C4-2B (cell line): ENCODE data around the gene DGKD.

Experiments used
- H3K27ac ChIP-seq: fragments of 450-650 bp; 2 replicates; pipeline ENCODE4 v1.5.1; 2017
- ZFX ChIP-seq: fragments of 450-650 bp; IDR thresholded peaks from 2 replicates; pipeline ENCODE4 v1.6.1; 2017
- TF ChIP-seq, protein P1 (sequence below): fragments of 450-650 bp; conservative IDR thresholded peaks from 2 replicates; pipeline ENCODE4 v1.5.1; 2017; ENCODE audit warnings: mild to moderate bottlenecking

Gene DGKD

GRCh38 chr2:233438573-233439147, 84.4 kb downstream of the DGKD start:
- no peak overlapping the region for H3K27ac ChIP-seq
- TF ChIP-seq, protein P1, sequence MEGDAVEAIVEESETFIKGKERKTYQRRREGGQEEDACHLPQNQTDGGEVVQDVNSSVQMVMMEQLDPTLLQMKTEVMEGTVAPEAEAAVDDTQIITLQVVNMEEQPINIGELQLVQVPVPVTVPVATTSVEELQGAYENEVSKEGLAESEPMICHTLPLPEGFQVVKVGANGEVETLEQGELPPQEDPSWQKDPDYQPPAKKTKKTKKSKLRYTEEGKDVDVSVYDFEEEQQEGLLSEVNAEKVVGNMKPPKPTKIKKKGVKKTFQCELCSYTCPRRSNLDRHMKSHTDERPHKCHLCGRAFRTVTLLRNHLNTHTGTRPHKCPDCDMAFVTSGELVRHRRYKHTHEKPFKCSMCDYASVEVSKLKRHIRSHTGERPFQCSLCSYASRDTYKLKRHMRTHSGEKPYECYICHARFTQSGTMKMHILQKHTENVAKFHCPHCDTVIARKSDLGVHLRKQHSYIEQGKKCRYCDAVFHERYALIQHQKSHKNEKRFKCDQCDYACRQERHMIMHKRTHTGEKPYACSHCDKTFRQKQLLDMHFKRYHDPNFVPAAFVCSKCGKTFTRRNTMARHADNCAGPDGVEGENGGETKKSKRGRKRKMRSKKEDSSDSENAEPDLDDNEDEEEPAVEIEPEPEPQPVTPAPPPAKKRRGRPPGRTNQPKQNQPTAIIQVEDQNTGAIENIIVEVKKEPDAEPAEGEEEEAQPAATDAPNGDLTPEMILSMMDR, result no peak
- no peak for TF ChIP-seq ZFX

DNA sequence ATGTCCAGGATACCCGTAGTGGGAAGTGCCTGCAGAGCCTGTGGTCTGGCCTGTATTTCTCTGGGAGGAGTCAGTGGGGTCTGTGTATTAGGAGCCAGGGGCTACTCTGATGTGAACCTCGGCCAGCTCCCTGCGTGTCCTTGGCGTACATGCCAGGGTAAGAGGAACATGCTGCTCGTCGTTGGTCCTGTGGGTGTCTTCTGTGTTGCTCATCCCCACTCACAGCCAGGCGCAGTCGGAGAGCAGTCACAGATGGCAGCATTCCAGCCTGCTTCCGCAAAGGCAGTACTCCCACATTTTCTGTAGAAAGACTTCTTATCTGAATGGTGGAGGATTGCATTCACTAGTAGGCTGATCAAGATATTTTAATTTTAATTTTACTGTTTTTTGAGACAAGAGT, 84.9 kb downstream of the DGKD start:
- no peak for TF ChIP-seq ZFX
- TF ChIP-seq, protein P1, result no peak
- H3K27ac ChIP-seq, result no peak overlapping the region

GRCh38 chr2:233440314-233440713, 86.0 kb downstream of the DGKD start:
- H3K27ac ChIP-seq, result no peak overlapping the region
- TF ChIP-seq, protein P1, result no peak
- no peak for TF ChIP-seq ZFX

DNA sequence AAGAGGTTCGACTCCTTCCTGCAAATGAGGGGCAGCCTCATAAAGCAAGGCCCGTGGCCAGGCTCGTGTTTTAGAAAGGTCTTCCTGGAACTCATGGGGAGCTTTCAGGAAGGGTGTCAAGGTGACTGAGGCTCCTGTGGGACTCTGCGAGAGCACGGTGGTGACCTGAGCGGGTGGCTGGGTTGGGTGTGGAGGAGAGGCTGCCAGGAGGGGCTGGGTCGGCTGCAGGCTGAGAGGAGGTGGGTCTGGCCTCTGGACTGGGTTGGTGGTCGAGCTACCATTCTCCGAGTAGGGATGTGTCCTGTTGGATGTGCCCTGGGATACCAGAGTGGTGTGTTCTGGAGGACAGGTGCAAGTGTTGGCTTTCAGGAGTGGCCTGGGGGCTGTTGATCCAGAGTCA, 86.4 kb downstream of the DGKD start:
- no peak overlapping the region for H3K27ac ChIP-seq
- TF ChIP-seq, protein P1, result no peak
- no peak for TF ChIP-seq ZFX

GRCh38 chr2:233441161-233442027, 87.1 kb downstream of the DGKD start:
- TF ChIP-seq, protein P1, result no peak
- TF ChIP-seq ZFX, result no peak
- no peak overlapping the region for H3K27ac ChIP-seq

DNA sequence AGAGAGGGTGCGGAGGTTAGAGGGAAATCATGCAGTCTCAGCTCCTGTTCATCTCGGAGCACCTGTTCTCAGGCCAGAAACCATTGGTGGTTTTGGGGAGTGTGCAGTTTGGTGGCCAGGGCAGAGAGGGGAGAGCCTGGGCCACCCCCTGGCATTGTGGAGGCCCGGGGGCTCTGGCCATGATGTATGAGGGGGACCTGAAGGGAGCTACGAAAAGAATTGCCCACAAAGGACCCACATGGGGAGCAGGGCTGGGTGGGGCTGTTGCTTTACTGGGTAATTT, 87.7 kb downstream of the DGKD start:
- TF ChIP-seq ZFX, result no peak
- TF ChIP-seq, protein P1, result no peak
- no peak overlapping the region for H3K27ac ChIP-seq

GRCh38 chr2:233443511-233444183, 89.4 kb downstream of the DGKD start:
- peak overlapping the region; percentile 10; the same call in 1 of the 2 replicates for H3K27ac ChIP-seq
- TF ChIP-seq, protein P1, result peak; percentile 89
- TF ChIP-seq ZFX, result no peak
